Endothelial cell of umbilical vein (primary cell): ENCODE measurements around the gene EXOSC2. TPM values are rescaled to one million over a fixed set of nuclear protein-coding genes. Genes with fewer than 3 reads are reported as not detected.

ENCODE experiments used
- BruUV-seq: library from RNA; stranded (reverse); fragments of 400-500 nt; replicated peaks from 2 replicates; lab custom pipeline; 2021; lab: Mats Ljungman, UMichigan
- CTCF ChIA-PET: fragments of 300-600, 350-600 bp; sonication (Branson Sonifier 250); formaldehyde crosslinking; loops from one replicate; lab custom pipeline; 2021; ENCODE audit warnings: antibody characterized with exemption, inconsistent platforms; lab: Charles Lee
- POLR2A ChIA-PET: fragments of 300-600, 350-600 bp; sonication (Branson Sonifier 250); formaldehyde crosslinking; loops from one replicate; lab custom pipeline; 2021; ENCODE audit warnings: antibody characterized with exemption, inconsistent platforms; lab: Charles Lee
- DNase-seq: peaks from one replicate; pipeline ENCODE4 v3.0.0-alpha.2; 2011; ENCODE audit warnings: low read depth, low spot score
- FAIRE-seq: peaks from 2 replicates; lab custom pipeline; 2011; peaks lifted over from hg19 to GRCh38; lab: Jason Lieb, UNC
- H2AFZ ChIP-seq: 2 replicates; pipeline ENCODE4 v1.6.0; 2012; ENCODE audit warnings: low read depth, low read length, control low read depth, inconsistent platforms
- H3K27ac ChIP-seq: 2 replicates; pipeline ENCODE4 v1.5.1; 2011; ENCODE audit warnings: low read depth, mild to moderate bottlenecking, control low read depth, low read length, moderate library complexity; ENCODE audit not compliant: insufficient read depth
- H3K27me3 ChIP-seq, 2 experiments: 2 replicates each; pipeline versions ENCODE4 v1.6.0 to v1.6.1; 2011; ENCODE audit warnings: low read length in 2 of 2, mixed read lengths in 1 of 2; ENCODE audit not compliant: control insufficient read depth in 2 of 2, insufficient read depth in 2 of 2
- H3K36me3 ChIP-seq, 2 experiments: 2 replicates in 1 of 2; 3 replicates in 1 of 2; pipeline ENCODE4 v1.5.1; 2011; ENCODE audit warnings: low read length in 2 of 2, mild to moderate bottlenecking in 1 of 2, moderate library complexity in 1 of 2; ENCODE audit not compliant: control insufficient read depth in 2 of 2, insufficient read depth in 2 of 2; ENCODE audit errors: extremely low read depth in 1 of 2
- H3K4me1 ChIP-seq: 3 replicates; pipeline ENCODE4 v1.5.1; 2011; ENCODE audit warnings: mild to moderate bottlenecking, low read length; ENCODE audit not compliant: control insufficient read depth, insufficient read depth; ENCODE audit errors: extremely low read depth
- H3K4me2 ChIP-seq: 2 replicates; pipeline ENCODE4 v1.6.1; 2011; ENCODE audit warnings: low read length, control low read depth, mixed read lengths; ENCODE audit not compliant: insufficient read depth
- H3K4me3 ChIP-seq, 3 experiments: fragments of 200-600 bp in 1 of 3; sonication (generic), shearing (Covaris generic) in 1 of 3; replicated peaks in 1 of 3; 2 replicates each; pipeline ENCODE4 v1.5.1; 2011 to 2016; ENCODE audit warnings: control low read depth in 3 of 3, low read length in 3 of 3, mild to moderate bottlenecking in 2 of 3, inconsistent platforms in 1 of 3, low read depth in 1 of 3, moderate library complexity in 1 of 3; ENCODE audit not compliant: insufficient read depth in 1 of 3
- H3K79me2 ChIP-seq: 2 replicates; pipeline ENCODE4 v1.6.0; 2012; ENCODE audit warnings: low read length, inconsistent platforms; ENCODE audit not compliant: control insufficient read depth, insufficient read depth
- H3K9ac ChIP-seq: replicated peaks from 2 replicates; pipeline ENCODE3; 2011; ENCODE audit warnings: low read length, control low read depth; ENCODE audit not compliant: insufficient read depth; ENCODE audit errors: extremely low read depth
- H3K9me1 ChIP-seq: replicated peaks from 3 replicates; pipeline ENCODE4 v1.6.0; 2011; ENCODE audit warnings: mild to moderate bottlenecking, low read length; ENCODE audit not compliant: control insufficient read depth, insufficient read depth; ENCODE audit errors: extremely low read depth
- H3K9me3 ChIP-seq: replicated peaks from 2 replicates; pipeline ENCODE4 v1.5.1; 2012; ENCODE audit warnings: low read length, inconsistent platforms; ENCODE audit not compliant: control insufficient read depth, insufficient read depth
- H4K20me1 ChIP-seq: replicated peaks from 2 replicates; pipeline ENCODE3; 2011; ENCODE audit warnings: mild to moderate bottlenecking, low read length; ENCODE audit not compliant: control insufficient read depth, insufficient read depth; ENCODE audit errors: extremely low read depth
- EZH2 ChIP-seq: IDR thresholded peaks from 2 replicates; pipeline ENCODE4 v1.6.1; 2012; ENCODE audit warnings: borderline replicate concordance, low read depth, mild to moderate bottlenecking, moderate library complexity, low read length, inconsistent platforms; ENCODE audit not compliant: severe bottlenecking
- FOS ChIP-seq: IDR thresholded peaks from 2 replicates; pipeline ENCODE4 v1.6.1; 2011; ENCODE audit warnings: mild to moderate bottlenecking, low read length, moderate library complexity, borderline replicate concordance; ENCODE audit not compliant: insufficient read depth
- POLR2A ChIP-seq: IDR thresholded peaks from 2 replicates; pipeline ENCODE4 v1.6.1; 2012; ENCODE audit warnings: low read depth, mild to moderate bottlenecking, control low read depth, low read length
- POLR2AphosphoS5 ChIP-seq: IDR thresholded peaks from 2 replicates; pipeline ENCODE4 v1.6.1; 2012; ENCODE audit warnings: low read depth, mild to moderate bottlenecking, control low read depth, low read length, moderate library complexity; ENCODE audit not compliant: insufficient read depth
- dilution Hi-C: fragments of 300-500 bp; cut with MboI; formaldehyde crosslinking; loops from one replicate; pipeline ENCODE4 v1.15.0; 2019; ENCODE audit warnings: low sequenced_read_pairs; ENCODE audit not compliant: extremely low pct_ligation_motif_present
- intact Hi-C: fragments of 100-400 bp; cut with micrococcal nuclease; formaldehyde crosslinking; loops from one replicate; pipeline ENCODE4 v1.10.0; 2022
- polyA plus RNA-seq, 4 experiments: library from polyadenylated mRNA; depleted of rRNA in 3 of 4; stranded (reverse) in 3 of 4; unstranded in 1 of 4; fragments of >200 nt; gene quantifications; 2 replicates each; pipeline versions ENCODE4 v1.2.1 to v1.2.3, GENCODE V29; 2011 to 2012; ENCODE audit warnings: missing spikeins in 1 of 4
- total RNA-seq: library from RNA; stranded (reverse); gene quantifications from 2 replicates; pipeline ENCODE4 v1.2.3, GENCODE V29; 2021
- TF ChIP-seq, protein P1 (sequence below), 2 donors: IDR thresholded peaks; 1 replicate in 1 of 2; 2 replicates in 1 of 2; pipeline ENCODE4 v1.5.1; 2011; ENCODE audit warnings: low read length in 2 of 2, mild to moderate bottlenecking in 2 of 2, moderate library complexity in 2 of 2, control low read depth in 1 of 2, inconsistent platforms in 1 of 2, low read depth in 1 of 2; ENCODE audit not compliant: insufficient read depth in 1 of 2; ENCODE audit errors: extremely low read depth in 1 of 2
- TF ChIP-seq, protein P2 (sequence below): IDR thresholded peaks from 2 replicates; pipeline ENCODE4 v1.6.1; 2011; ENCODE audit not compliant: insufficient read depth, insufficient read length

Gene EXOSC2
- total and polyA plus RNA-seq, 2 donors (not counting 3 experiments of a cell fraction or from before 2014, with no cell fraction given) = 25.5 to 44.4 TPM

DNA sequence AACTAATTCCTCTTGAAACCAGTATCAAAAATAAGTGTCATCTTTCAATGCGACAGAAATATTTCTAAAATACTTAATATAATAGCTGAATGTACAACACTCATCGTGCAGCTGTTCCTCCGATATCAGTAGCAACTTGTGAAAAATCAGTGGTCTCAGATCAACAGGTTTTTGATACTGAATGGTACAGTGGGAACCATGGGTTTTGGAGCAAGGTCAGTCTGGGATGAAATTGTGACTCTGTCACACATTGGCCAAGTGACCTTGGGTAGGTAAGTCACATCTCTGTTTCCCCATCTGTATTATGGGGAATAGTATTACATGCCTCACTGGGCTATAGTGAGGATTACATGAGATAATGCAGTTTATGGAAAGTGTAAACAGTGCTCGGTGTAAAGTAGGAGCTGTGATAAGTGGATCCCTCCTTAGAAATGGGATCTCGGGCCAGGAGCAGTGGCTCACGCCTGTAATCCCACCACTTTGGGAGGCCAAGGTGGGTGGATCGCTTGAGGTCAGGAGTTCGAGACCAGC is 17.3 kb downstream of the EXOSC2 start:
- no peak overlapping the region for H3K27ac ChIP-seq
- no peaks in the 10 kb centered on the region for H4K20me1 ChIP-seq
- dilution Hi-C loops (no loop called here), intact Hi-C loops (loop anchor here (5.0 kb wide), 1 partner anchor 336 kb away; no protein-coding TSS in a partner anchor)
- no peaks in the 10 kb centered on the region for H3K9me1 ChIP-seq
- no TSS peak for BruUV-seq
- POLR2A ChIA-PET = no interaction called here
- H3K36me3 ChIP-seq = no peaks in the 10 kb centered on the region
- no peak overlapping the region for H3K9ac ChIP-seq
- no peak overlapping the region for H3K4me3 ChIP-seq
- H2AFZ ChIP-seq = no peak overlapping the region
- TF ChIP-seq EZH2 = no peak
- no peak for TF ChIP-seq POLR2A
- TF ChIP-seq FOS = no peak
- no peak for TF ChIP-seq POLR2AphosphoS5
- TF ChIP-seq, protein P1, sequence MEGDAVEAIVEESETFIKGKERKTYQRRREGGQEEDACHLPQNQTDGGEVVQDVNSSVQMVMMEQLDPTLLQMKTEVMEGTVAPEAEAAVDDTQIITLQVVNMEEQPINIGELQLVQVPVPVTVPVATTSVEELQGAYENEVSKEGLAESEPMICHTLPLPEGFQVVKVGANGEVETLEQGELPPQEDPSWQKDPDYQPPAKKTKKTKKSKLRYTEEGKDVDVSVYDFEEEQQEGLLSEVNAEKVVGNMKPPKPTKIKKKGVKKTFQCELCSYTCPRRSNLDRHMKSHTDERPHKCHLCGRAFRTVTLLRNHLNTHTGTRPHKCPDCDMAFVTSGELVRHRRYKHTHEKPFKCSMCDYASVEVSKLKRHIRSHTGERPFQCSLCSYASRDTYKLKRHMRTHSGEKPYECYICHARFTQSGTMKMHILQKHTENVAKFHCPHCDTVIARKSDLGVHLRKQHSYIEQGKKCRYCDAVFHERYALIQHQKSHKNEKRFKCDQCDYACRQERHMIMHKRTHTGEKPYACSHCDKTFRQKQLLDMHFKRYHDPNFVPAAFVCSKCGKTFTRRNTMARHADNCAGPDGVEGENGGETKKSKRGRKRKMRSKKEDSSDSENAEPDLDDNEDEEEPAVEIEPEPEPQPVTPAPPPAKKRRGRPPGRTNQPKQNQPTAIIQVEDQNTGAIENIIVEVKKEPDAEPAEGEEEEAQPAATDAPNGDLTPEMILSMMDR (IDR thresholded peaks at IDR 0.05; ENCODE audit: extremely low read depth in 1 of 2, insufficient read depth in 1 of 2, low read depth in 1 of 2, low read length in 2 of 2) = no peak
- TF ChIP-seq, protein P2, sequence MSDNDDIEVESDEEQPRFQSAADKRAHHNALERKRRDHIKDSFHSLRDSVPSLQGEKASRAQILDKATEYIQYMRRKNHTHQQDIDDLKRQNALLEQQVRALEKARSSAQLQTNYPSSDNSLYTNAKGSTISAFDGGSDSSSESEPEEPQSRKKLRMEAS = no peak
- no peaks in the 10 kb centered on the region for H3K27me3 ChIP-seq
- DNase-seq (no peak), FAIRE-seq (no peak)
- H3K4me2 ChIP-seq = no peak overlapping the region
- no peaks in the 10 kb centered on the region for H3K9me3 ChIP-seq
- H3K4me1 ChIP-seq = peaks cover 12% of the 10 kb centered on the region
- H3K79me2 ChIP-seq = peaks cover 25% of the 10 kb centered on the region
- CTCF ChIA-PET = interaction anchor here (0.6 to 13.9 kb wide), 6 partner anchors 10 to 336 kb away, joined by 3 to 327 read pairs (median 4); no protein-coding TSS in a partner anchor
